Heart right ventricle (tissue), 16 donors: ENCODE measurements around the gene GTF2A2. TPM values are rescaled to one million over a fixed set of nuclear protein-coding genes. Genes with fewer than 3 reads are reported as not detected.

Source experiments
- ATAC-seq, 8 donors: fragments of 200-7000 bp; cut with Tn5 transposase; one replicate each; pipeline ENCODE4 v1.9.1; 2020; ENCODE audit warnings: mild to moderate bottlenecking in 8 of 8, moderate library complexity in 8 of 8, moderate number of reproducible peaks in 1 of 8
- DNase-seq, 2 donors: peaks; one replicate each; pipeline ENCODE4 v3.0.0-alpha.2; 2020
- H3K27ac ChIP-seq, 10 donors: fragments of 200-600 bp; sonication (generic) in 2 of 10; one replicate each; pipeline versions ENCODE4 v1.5.0 to v1.8.0; 2020 to 2022; ENCODE audit warnings: mild to moderate bottlenecking in 3 of 10
- H3K27me3 ChIP-seq, 7 donors: fragments of 200-600 bp; one replicate each; pipeline ENCODE4 v1.8.0; 2021 to 2022; ENCODE audit warnings: mild to moderate bottlenecking in 2 of 7
- H3K36me3 ChIP-seq, 9 donors: fragments of 200-600 bp; sonication (generic) in 1 of 9; one replicate each; pipeline versions ENCODE4 v1.5.0 to v1.8.0; 2020 to 2022; ENCODE audit warnings: mild to moderate bottlenecking in 2 of 9
- H3K4me1 ChIP-seq, 9 donors: fragments of 200-600 bp; sonication (generic) in 1 of 9; one replicate each; pipeline versions ENCODE4 v1.5.0 to v1.8.0; 2020 to 2022; ENCODE audit warnings: mild to moderate bottlenecking in 4 of 9
- H3K4me3 ChIP-seq, 10 donors: fragments of 200-600 bp; sonication (generic) in 2 of 10; one replicate each; pipeline versions ENCODE4 v1.5.0 to v1.8.0; 2020 to 2022; ENCODE audit warnings: mild to moderate bottlenecking in 7 of 10, moderate library complexity in 2 of 10
- H3K9me3 ChIP-seq, 11 donors: fragments of 200-600 bp in 10 of 11; sonication (generic) in 2 of 11; one replicate each; pipeline versions ENCODE4 v1.5.0 to v1.8.0; 2013 to 2022; ENCODE audit warnings: mild to moderate bottlenecking in 2 of 11, control low read depth in 1 of 11, moderate library complexity in 1 of 11
- CTCF ChIP-seq, 9 donors: fragments of 200-600 bp; sonication (generic) in 2 of 9; IDR thresholded peaks; one replicate each; pipeline versions ENCODE4 v1.5.0 to v1.8.0; 2021 to 2022; ENCODE audit warnings: antibody characterized with exemption in 9 of 9, mild to moderate bottlenecking in 5 of 9, moderate library complexity in 1 of 9
- whole genome bisulfite sequencing, 2 donors: extraction: QIAGEN DNeasy Blood & Tissue Kit; methylation state at CpG; one replicate each; pipeline ENCODE4 v1.1.7; 2013; ENCODE audit warnings: inconsistent platforms in 1 of 2; 5-methylcytosine and 5-hydroxymethylcytosine counted together
- intact Hi-C, 10 donors: fragments of 100-400 bp; cut with DNase I; formaldehyde crosslinking; loops; one replicate each; pipeline versions ENCODE4 v1.11.1 to v1.14.2; 2022
- polyA plus RNA-seq, 2 donors: library from polyadenylated mRNA; stranded (reverse); fragments of 200-250 nt; gene quantifications; one replicate each; pipeline ENCODE4 v1.2.3, GENCODE V29; 2013
- total RNA-seq, 10 donors: library from RNA; stranded (reverse); fragmentation: NEBNext Ultra II Directional in 3 of 10; extraction: Animal tissue kit (Norgen Biotek cat#: 25700) in 3 of 10; gene quantifications; one replicate each; pipeline versions ENCODE4 v1.2.1 to v1.2.4, GENCODE V29; 2021 to 2023
- donor health status: Arrhythmogenic right ventricular cardiomyopathy.
- donor health status: ischemic (EF 13 %, LVEDD 7.1; RV severe dilation, severe dysfunction).
- donor health status: healthy with polysubstance abuse.
- donor health status: DM: no; HTN: yes; CAD: no.
- donor health status: DM: no; HTN: no; CAD: no.
- donor health status: ischemic (EF 25% LVEDD 6.9; RV normal size, moderate dysfunction).
- donor health status: ischemic (EF 25% LVEDD 5.7; RV mildly dilated, moderate dysfunction).
- donor health status: healthy.
- donor health status: DM: yes; HTN: yes; CAD: no.
- donor health status: Ischemic cardiomyopathy.
- donor health status: ischemic (EF 35%, LVEDD 5.7; RV mildly dilated, moderate dysfunction).
- donor health status: nonischemic (EF 11% LVEDD 7.7; RV severe dilation, severe dysfunction).
- donor health status: DM: yes; HTN: yes; CAD: no.
- donor health status: PGD.
- donor health status: ischemic (EF 29% LVEDD 5.4; RV normal size, mild dysfunction).
- donor health status: nonischemic (EF 23%, LVEDD 6.1; RV moderate dilation, normal function).

GTF2A2 gene
- total and polyA plus RNA-seq, 12 donors: 56.9 to 150 (median 126) TPM

DNA sequence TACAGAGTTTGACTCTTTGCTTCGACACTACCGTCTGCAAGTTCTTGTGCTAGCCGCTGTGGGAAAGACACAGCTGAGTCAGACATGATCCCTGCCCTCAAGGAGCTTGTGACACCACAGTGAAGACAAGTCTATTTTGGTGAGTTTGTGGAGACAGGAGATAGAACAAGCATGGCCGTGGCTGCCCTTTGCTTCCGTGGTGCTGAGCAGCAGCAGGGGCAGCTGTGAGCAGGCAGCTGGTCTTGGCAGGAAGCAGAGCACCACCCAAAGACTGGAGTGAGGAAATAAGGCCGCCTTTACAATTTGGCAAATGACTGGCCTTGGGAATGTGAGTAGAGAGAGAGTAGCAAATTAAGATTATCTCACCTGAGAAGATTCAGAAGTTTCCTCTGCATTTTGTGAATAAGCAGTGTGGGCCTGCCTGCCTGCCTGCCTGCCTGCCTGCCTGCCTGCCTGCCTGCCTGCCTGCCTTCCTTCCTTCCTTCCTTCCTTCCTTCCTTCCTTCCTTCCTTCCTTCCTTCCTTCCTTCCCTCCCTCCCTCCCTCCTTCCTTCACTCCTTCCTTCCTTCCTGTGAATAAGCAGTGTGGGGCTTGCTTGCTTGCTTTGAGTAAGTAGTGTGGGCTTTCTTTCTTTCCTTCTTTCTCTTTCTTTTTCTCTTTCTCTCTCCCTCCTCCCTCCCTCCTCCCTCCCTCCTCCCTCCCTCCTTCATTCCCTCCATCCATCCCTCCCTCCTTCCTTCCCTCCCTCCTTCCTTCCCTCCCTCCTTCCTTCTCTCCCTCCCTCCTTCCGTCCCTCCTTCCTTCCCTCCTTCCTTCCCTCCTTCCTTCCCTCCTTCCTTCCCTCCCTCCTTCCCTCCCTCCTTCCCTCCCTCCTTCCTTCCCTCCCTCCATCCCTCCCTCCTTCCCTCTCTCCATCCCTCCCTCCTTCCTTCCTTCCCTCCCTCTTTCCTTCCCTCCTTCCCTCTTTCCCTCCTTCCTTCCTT lies 47.3 kb downstream of the GTF2A2 start:
- TF ChIP-seq CTCF (IDR thresholded peaks at IDR 0.05): no peak
- WGBS, 2 donors: 69 to 77% methylated on average over 6 to 7 of the region's 7 CpGs
- H3K27me3 ChIP-seq: peaks cover 0 to 16% (median under 1%) of the 10 kb centered on the region in 7 donors

DNA sequence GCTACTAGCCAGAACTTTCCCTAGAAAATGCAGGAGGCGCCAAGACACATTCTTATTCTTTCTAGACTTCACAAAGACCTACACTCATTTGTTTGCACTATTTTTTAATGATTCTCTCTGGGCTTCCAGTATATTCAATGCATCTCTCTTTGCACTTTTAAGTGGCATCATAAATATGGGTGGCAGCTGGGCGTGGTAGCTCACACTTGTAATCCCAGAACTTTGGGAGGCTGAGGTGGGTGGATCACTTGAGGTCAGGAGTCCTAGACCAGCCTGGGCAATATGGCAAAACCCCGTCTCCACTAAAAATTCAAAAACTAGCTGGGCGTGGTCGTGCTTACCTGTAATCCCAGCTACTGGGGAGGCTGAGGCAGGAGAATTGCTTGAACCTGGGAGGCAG lies 51.3 kb downstream of the GTF2A2 start:
- Histone ChIP-seq H3K4me1 (no peaks in the 10 kb centered on the region), H3K4me3 (no peak overlapping the region), H3K9me3 (peaks cover 0 to 30% (median 6%) of the 10 kb centered on the region in 11 donors), H3K27ac (no peak overlapping the region), H3K27me3 (peaks cover 0 to 8% (median 0%) of the 10 kb centered on the region in 7 donors), H3K36me3 (no peaks in the 10 kb centered on the region)
- TF ChIP-seq CTCF (IDR thresholded peaks at IDR 0.05): no peak
- DNase-seq: no peak
- ATAC-seq: no peak
- intact Hi-C loops: no loop called here
- 82 to 93% methylated on average over 5 of the region's 5 CpGs for WGBS, 2 donors

More for the DNA sequence above, 47.3 kb downstream of the GTF2A2 start:
- Histone ChIP-seq H3K36me3 (no peaks in the 10 kb centered on the region), H3K27ac (no peak overlapping the region), H3K4me1 (no peaks in the 10 kb centered on the region), H3K9me3 (no peaks in the 10 kb centered on the region), H3K4me3 (no peak overlapping the region)
- DNase-seq (no peak), ATAC-seq (no peak)
- intact Hi-C loops: loop anchor here in 1 of 10 donors (10.0 kb wide), 1 partner anchor 75 kb away; no protein-coding TSS in a partner anchor

- peaks cover 0 to 23% (median 6%) of the 10 kb centered on the region in 11 donors for H3K9me3 ChIP-seq
- no peak overlapping the region for H3K4me3 ChIP-seq
- intact Hi-C loops: no loop called here
- TF ChIP-seq CTCF (IDR thresholded peaks at IDR 0.05): no peak
- 72 to 76% methylated on average over 2 of the region's 2 CpGs for WGBS, 2 donors
- ATAC-seq (no peak), DNase-seq (no peak)
- no peaks in the 10 kb centered on the region for H3K36me3 ChIP-seq
- H3K27me3 ChIP-seq: no peaks in the 10 kb centered on the region
- peaks cover 0 to 9% (median 0%) of the 10 kb centered on the region in 9 donors for H3K4me1 ChIP-seq
- H3K27ac ChIP-seq: no peak overlapping the region
Observed at GRCh38 chr15:59598461-59598860, 58.9 kb downstream of the GTF2A2 start.

- ATAC-seq (no peak), DNase-seq (no peak)
- no peaks in the 10 kb centered on the region for H3K36me3 ChIP-seq
- H3K4me3 ChIP-seq: no peak overlapping the region
- H3K27ac ChIP-seq: no peak overlapping the region
- no peak for TF ChIP-seq CTCF (IDR thresholded peaks at IDR 0.05)
- H3K27me3 ChIP-seq: no peaks in the 10 kb centered on the region
- peaks cover 0 to 12% (median 5%) of the 10 kb centered on the region in 11 donors for H3K9me3 ChIP-seq
- H3K4me1 ChIP-seq: peaks cover 0 to 9% (median 0%) of the 10 kb centered on the region in 9 donors
- intact Hi-C loops: no loop called here
Observed at GRCh38 chr15:59596640-59597039, 60.7 kb downstream of the GTF2A2 start.
